ENCODE measurements around the gene ABCA4. TPM values are rescaled to one million over a fixed set of nuclear protein-coding genes. Genes with fewer than 3 reads are reported as not detected.
A peak's percentile ranks its signal among the peaks of the same experiment; 100 is the strongest.

ABCA4 gene
- total RNA-seq, 4 donors from 2014 or later: 2.1 to 7.5 (median 5.0) TPM

- no peaks in the 10 kb centered on the region for H3K36me3 ChIP-seq
- H3K27me3 ChIP-seq: no peaks in the 10 kb centered on the region
- no peaks in the 10 kb centered on the region for H3K9me3 ChIP-seq
- TF ChIP-seq CTCF (IDR thresholded peaks at IDR 0.05) (no peak), POLR2A (IDR thresholded peaks at IDR 0.05) (no peak)
- peak overlapping the region in 3 of 4 donors; percentile 5 to 50 (median 45) for H3K27ac ChIP-seq
- peak in 1 of 3 donors; percentile 62 for DNase-seq
- no peak overlapping the region for H3K4me3 ChIP-seq
- H3K4me1 ChIP-seq: peaks cover 0 to 15% (median 0%) of the 10 kb centered on the region in 4 donors
These were observed 141.1 kb downstream of the ABCA4 start for GRCh38 chr1:93979718-93980319.

- no peak for TF ChIP-seq CTCF (IDR thresholded peaks at IDR 0.05)
- TF ChIP-seq POLR2A (IDR thresholded peaks at IDR 0.05): no peak
- Histone ChIP-seq H3K4me3 (no peak overlapping the region), H3K36me3 (no peaks in the 10 kb centered on the region), H3K27me3 (no peaks in the 10 kb centered on the region), H3K27ac (peak overlapping the region in 3 of 4 donors; percentile 1 to 50 (median 25)), H3K4me1 (peaks cover 0 to 15% (median 0%) of the 10 kb centered on the region in 4 donors), H3K9me3 (no peaks in the 10 kb centered on the region)
- DNase-seq: no peak
These were observed 141.8 kb downstream of the ABCA4 start for GRCh38 chr1:93979040-93979717.

- no peaks in the 10 kb centered on the region for H3K36me3 ChIP-seq
- no peak for DNase-seq
- H3K4me1 ChIP-seq: peaks cover 0 to 15% (median 0%) of the 10 kb centered on the region in 4 donors
- no peaks in the 10 kb centered on the region for H3K27me3 ChIP-seq
- H3K4me3 ChIP-seq: no peak overlapping the region
- H3K9me3 ChIP-seq: no peaks in the 10 kb centered on the region
- no peak overlapping the region for H3K27ac ChIP-seq
- TF ChIP-seq POLR2A (IDR thresholded peaks at IDR 0.05): no peak
- TF ChIP-seq CTCF (IDR thresholded peaks at IDR 0.05): no peak
These were observed 143.4 kb downstream of the ABCA4 start for GRCh38 chr1:93977598-93977945.

DNA sequence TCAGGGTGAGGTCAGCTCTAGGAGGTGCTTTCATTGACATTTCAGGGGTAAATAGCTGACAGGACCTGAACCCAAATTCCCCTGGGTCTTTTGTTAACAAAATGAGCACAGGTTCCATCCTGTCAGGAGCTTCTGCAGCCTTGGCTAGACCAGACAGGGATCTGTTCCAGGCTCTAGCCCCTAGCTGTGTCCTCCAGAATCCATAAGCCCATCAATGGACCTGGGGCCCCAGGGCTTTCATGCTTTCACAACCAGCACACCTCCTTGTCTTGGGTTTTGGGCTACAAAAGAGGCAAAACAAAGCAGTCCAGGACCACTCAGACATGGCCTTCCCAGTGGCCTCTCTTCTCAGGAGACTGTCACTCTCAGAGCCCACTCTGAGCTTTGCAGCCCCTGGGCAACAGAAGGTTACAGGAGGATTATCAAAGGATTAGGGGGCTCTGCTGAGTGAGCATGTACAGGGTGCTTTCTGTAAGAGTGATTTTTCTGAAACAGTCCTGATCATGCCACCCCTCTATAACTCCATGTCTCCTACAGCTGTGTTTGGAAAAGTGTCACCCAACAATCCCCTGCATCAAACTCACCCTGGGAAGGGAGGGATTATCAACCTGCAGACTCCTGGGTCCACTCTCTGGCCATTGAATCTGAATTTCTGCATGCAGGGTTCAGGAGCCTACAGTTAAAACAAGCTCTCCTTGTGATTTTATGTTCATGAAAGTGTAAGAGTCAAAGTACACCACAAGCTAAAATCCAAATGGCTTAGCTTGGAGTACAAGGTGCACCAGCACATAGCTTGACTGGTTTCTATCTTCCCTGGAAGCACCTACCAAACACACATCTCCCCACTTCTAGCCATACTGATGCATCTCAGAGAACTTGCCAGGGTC lies 144.0 kb downstream of the ABCA4 start:
- Histone ChIP-seq H3K27ac (no peak overlapping the region), H3K36me3 (no peaks in the 10 kb centered on the region), H3K4me3 (no peak overlapping the region), H3K4me1 (peaks cover 0 to 15% (median 0%) of the 10 kb centered on the region in 4 donors), H3K27me3 (no peaks in the 10 kb centered on the region), H3K9me3 (no peaks in the 10 kb centered on the region)
- TF ChIP-seq POLR2A (IDR thresholded peaks at IDR 0.05) (no peak), CTCF (IDR thresholded peaks at IDR 0.05) (no peak)
- DNase-seq: no peak

- no peak for DNase-seq
- Histone ChIP-seq H3K4me3 (no peak overlapping the region), H3K27ac (no peak overlapping the region), H3K4me1 (peaks cover 0 to 15% (median 0%) of the 10 kb centered on the region in 4 donors), H3K27me3 (no peaks in the 10 kb centered on the region), H3K36me3 (no peaks in the 10 kb centered on the region), H3K9me3 (no peaks in the 10 kb centered on the region)
- TF ChIP-seq CTCF (IDR thresholded peaks at IDR 0.05): no peak
- no peak for TF ChIP-seq POLR2A (IDR thresholded peaks at IDR 0.05)
These were observed 144.7 kb downstream of the ABCA4 start for GRCh38 chr1:93976291-93976690.

All from Peyer's patch (tissue), 4 donors.